ENCODE data around the gene EXOC2.

The EXOC2 gene

DNA sequence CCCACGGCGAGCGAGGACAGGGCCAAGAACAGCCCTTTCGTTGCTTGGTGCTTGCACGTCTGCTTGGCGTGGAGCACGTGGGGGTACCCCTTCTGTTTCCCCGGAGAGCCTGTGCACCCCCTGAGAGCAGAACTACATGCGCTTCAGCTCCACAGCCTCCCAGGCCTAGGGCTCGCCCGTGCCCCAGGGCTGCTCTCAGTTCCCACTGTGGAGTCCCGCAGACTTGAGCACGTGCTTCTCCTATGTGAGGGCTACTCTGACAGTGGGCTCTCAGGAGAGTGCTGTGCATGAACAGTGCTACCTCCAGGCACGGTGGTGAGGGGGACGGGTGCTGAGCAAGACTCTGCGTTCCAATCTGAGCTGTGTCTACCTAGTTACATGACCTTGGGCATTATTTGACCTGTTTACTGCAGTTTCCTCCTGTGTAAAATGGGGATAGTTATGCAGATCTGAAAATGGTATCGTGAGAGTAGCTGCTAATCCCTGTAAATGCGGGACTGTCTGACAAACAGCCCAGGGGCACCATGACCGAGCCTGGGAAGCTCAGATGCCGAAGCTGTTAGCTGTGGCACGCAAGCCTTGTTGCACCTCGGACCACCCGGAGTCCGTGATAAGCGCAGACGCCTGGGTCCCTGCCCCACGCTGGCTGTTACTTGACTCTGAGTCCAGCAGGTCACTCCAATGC is 219.0 kb downstream of the EXOC2 start:
- H3K9me3 ChIP-seq (ENCODE audit: severe bottlenecking), result no peaks in the 10 kb centered on the region
- no peaks in the 10 kb centered on the region for H3K27me3 ChIP-seq (ENCODE audit: insufficient read depth, poor library complexity, severe bottlenecking)
- no peaks in the 10 kb centered on the region for H3K36me3 ChIP-seq (ENCODE audit: low read depth)
- TF ChIP-seq, protein P1, sequence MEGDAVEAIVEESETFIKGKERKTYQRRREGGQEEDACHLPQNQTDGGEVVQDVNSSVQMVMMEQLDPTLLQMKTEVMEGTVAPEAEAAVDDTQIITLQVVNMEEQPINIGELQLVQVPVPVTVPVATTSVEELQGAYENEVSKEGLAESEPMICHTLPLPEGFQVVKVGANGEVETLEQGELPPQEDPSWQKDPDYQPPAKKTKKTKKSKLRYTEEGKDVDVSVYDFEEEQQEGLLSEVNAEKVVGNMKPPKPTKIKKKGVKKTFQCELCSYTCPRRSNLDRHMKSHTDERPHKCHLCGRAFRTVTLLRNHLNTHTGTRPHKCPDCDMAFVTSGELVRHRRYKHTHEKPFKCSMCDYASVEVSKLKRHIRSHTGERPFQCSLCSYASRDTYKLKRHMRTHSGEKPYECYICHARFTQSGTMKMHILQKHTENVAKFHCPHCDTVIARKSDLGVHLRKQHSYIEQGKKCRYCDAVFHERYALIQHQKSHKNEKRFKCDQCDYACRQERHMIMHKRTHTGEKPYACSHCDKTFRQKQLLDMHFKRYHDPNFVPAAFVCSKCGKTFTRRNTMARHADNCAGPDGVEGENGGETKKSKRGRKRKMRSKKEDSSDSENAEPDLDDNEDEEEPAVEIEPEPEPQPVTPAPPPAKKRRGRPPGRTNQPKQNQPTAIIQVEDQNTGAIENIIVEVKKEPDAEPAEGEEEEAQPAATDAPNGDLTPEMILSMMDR (IDR thresholded peaks at IDR 0.05; ENCODE audit: poor library complexity, severe bottlenecking), result no peak
- no peaks in the 10 kb centered on the region for H3K4me1 ChIP-seq (ENCODE audit: insufficient read depth, poor library complexity, severe bottlenecking)
- no peak overlapping the region for H3K4me3 ChIP-seq (ENCODE audit: severe bottlenecking)
- no peak for ATAC-seq (ENCODE audit: low read depth)
- DNase-seq (ENCODE audit: low spot score), result no peak
- no peak overlapping the region for H3K27ac ChIP-seq (ENCODE audit: poor library complexity, severe bottlenecking)

- no peaks in the 10 kb centered on the region for H3K9me3 ChIP-seq (ENCODE audit: severe bottlenecking)
- H3K27me3 ChIP-seq (ENCODE audit: insufficient read depth, poor library complexity, severe bottlenecking), result no peaks in the 10 kb centered on the region
- TF ChIP-seq, protein P1 (IDR thresholded peaks at IDR 0.05; ENCODE audit: poor library complexity, severe bottlenecking), result no peak
- ATAC-seq (ENCODE audit: low read depth) (no peak), DNase-seq (ENCODE audit: low spot score) (no peak)
- no peaks in the 10 kb centered on the region for H3K36me3 ChIP-seq (ENCODE audit: low read depth)
- H3K4me3 ChIP-seq (ENCODE audit: severe bottlenecking), result no peak overlapping the region
- H3K27ac ChIP-seq (ENCODE audit: poor library complexity, severe bottlenecking), result no peak overlapping the region
- H3K4me1 ChIP-seq (ENCODE audit: insufficient read depth, poor library complexity, severe bottlenecking), result no peaks in the 10 kb centered on the region
Measured at GRCh38 chr6:473356-473755, 219.6 kb downstream of the EXOC2 start.

DNA sequence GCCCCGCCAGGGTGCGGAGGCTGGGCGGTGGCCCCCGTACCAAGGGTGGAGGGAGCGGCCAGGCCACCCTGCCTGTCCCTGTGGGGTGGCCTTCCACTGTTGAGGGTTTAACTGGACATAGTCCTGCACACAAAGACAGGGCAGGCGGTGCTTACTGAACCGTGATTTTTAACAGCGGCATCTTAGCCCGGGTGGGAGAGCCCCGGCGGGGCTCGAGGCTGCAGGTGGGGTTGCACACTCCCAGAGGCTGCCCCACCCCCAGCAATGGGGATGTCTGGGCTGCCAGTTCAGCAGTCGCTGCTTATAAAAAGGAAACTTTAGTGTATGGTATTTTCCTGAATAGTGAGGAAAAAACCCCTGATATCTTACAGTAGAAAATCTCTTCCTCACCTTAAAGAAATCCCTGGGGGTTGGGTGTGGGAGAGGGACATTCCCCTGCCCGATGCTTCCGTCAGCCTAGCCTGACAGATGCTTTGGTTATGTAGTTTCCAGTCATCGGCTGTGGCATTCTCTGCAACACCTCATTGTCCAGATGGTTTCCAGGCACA is 222.0 kb downstream of the EXOC2 start:
- H3K4me1 ChIP-seq (ENCODE audit: insufficient read depth, poor library complexity, severe bottlenecking), result no peaks in the 10 kb centered on the region
- TF ChIP-seq, protein P1 (IDR thresholded peaks at IDR 0.05; ENCODE audit: poor library complexity, severe bottlenecking), result no peak
- no peaks in the 10 kb centered on the region for H3K9me3 ChIP-seq (ENCODE audit: severe bottlenecking)
- ATAC-seq (ENCODE audit: low read depth), result no peak
- H3K4me3 ChIP-seq (ENCODE audit: severe bottlenecking), result no peak overlapping the region
- no peaks in the 10 kb centered on the region for H3K36me3 ChIP-seq (ENCODE audit: low read depth)
- no peak overlapping the region for H3K27ac ChIP-seq (ENCODE audit: poor library complexity, severe bottlenecking)
- no peak for DNase-seq (ENCODE audit: low spot score)
- peaks cover 3% of the 10 kb centered on the region for H3K27me3 ChIP-seq (ENCODE audit: insufficient read depth, poor library complexity, severe bottlenecking)

DNA sequence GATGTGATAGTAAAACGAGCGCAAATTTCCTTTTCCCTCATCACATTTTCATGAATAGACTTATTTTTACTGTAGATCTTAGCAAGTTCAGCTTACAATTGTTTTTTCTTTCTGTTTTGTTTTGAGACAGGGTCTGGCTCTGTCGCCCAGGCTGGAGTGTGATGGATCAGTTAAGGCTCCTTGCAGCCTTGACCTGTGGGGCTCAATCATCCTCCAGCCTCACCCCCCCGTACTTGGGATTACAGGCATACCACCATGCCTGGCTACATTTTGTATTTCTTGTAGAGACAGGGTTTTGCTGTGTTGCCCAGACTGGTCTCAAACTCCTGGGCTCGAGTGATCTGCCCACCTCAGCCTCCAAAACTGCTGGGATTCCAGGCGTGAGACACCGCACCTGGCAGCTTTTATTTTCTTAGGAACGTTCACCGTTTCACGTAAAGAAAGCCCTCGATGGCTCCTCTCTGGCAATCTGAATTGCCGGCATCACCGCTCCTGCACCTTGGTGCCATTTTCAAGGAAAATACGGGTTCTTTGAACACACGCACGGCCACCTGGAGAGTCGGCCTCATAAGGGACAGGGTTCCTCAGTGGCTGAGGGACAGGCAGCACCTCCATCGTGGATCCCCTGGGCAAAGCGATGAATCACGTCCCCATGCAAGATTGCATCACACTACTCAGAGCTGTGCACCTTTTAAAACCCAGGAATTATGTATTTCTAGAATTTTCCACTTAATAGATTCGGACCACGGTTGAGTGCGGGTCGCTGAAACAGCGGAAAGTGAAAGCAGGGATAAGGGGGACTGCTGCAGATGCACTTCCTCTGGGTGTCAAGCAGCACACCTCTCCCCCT is 222.7 kb downstream of the EXOC2 start:
- H3K9me3 ChIP-seq (ENCODE audit: severe bottlenecking), result no peaks in the 10 kb centered on the region
- ATAC-seq (ENCODE audit: low read depth) (no peak), DNase-seq (ENCODE audit: low spot score) (no peak)
- no peaks in the 10 kb centered on the region for H3K4me1 ChIP-seq (ENCODE audit: insufficient read depth, poor library complexity, severe bottlenecking)
- H3K27me3 ChIP-seq (ENCODE audit: insufficient read depth, poor library complexity, severe bottlenecking), result peaks cover 3% of the 10 kb centered on the region
- no peaks in the 10 kb centered on the region for H3K36me3 ChIP-seq (ENCODE audit: low read depth)
- H3K27ac ChIP-seq (ENCODE audit: poor library complexity, severe bottlenecking), result no peak overlapping the region
- no peak overlapping the region for H3K4me3 ChIP-seq (ENCODE audit: severe bottlenecking)
- TF ChIP-seq, protein P1 (IDR thresholded peaks at IDR 0.05; ENCODE audit: poor library complexity, severe bottlenecking), result no peak

All from RWPE2 (cell line).